ENCODE results near the gene MEIS2. TPM values are rescaled to one million over a fixed set of nuclear protein-coding genes. Genes with fewer than 3 reads are reported as not detected.

MEIS2 gene
- total RNA-seq, 1 donor from 2014 or later, result 6.7 TPM

DNA sequence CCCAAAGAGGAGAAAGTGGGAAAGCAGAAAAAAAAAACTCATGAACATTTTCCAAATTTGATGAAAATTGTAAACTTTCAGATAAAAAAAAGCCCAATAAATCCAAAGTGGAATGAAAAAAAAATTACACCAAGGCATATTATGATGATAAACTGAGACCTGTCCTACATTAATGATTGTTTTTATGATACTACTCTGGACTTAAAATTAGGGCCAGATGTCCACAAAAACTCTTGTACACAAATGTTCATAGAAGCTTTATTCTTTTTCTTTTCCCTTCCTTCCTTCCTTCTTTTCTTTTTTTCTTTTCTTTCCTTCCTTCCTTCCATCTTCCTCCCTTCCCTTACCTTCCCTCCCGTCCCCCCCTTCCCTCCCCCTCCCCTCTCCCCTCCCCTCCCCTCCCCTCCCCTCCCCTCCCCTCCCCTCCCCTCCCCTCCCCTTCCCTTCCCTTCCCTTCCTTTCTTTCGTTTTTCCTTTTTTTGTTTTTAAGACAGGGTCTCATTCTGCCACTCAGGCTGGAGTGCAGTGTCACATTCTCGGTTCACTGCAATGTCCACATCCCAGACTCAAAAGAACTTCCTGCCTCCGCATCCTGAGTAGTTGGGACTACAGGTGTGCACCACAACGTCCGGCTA, 243.9 kb downstream of the MEIS2 start:
- H3K4me3 ChIP-seq (ENCODE audit: low read depth, low read length), result no peak overlapping the region
- H3K27me3 ChIP-seq (ENCODE audit: control insufficient read depth, insufficient read depth, low read length), result no peaks in the 10 kb centered on the region
- H3K36me3 ChIP-seq (ENCODE audit: control insufficient read depth, insufficient read depth, low read length), result no peaks in the 10 kb centered on the region
- TF ChIP-seq, protein P1, sequence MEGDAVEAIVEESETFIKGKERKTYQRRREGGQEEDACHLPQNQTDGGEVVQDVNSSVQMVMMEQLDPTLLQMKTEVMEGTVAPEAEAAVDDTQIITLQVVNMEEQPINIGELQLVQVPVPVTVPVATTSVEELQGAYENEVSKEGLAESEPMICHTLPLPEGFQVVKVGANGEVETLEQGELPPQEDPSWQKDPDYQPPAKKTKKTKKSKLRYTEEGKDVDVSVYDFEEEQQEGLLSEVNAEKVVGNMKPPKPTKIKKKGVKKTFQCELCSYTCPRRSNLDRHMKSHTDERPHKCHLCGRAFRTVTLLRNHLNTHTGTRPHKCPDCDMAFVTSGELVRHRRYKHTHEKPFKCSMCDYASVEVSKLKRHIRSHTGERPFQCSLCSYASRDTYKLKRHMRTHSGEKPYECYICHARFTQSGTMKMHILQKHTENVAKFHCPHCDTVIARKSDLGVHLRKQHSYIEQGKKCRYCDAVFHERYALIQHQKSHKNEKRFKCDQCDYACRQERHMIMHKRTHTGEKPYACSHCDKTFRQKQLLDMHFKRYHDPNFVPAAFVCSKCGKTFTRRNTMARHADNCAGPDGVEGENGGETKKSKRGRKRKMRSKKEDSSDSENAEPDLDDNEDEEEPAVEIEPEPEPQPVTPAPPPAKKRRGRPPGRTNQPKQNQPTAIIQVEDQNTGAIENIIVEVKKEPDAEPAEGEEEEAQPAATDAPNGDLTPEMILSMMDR (IDR thresholded peaks at IDR 0.05; ENCODE audit: insufficient read depth, low read length, poor library complexity, severe bottlenecking), result no peak
- DNase-seq (ENCODE audit: low read depth), result no peak

DNA sequence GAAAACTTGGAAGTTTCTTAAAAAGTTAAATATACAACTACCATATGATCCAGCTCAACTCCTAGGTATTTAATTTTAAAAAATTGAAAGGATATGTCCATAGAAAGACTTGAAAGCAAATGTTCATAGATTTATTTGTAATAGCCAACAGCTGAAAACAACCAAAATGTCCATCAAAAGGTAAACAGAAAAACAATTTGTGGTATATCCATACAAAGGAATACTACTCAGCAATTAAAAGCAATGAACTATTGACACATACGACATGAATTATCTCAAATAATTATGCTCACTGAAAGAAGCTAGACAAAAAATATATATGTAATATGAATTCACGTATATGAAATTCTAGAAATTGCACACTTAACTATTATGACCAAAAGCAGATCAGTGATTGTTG, 249.5 kb downstream of the MEIS2 start:
- Histone ChIP-seq H3K27me3 (ENCODE audit: control insufficient read depth, insufficient read depth, low read length) (no peaks in the 10 kb centered on the region), H3K36me3 (ENCODE audit: control insufficient read depth, insufficient read depth, low read length) (no peaks in the 10 kb centered on the region), H3K4me3 (ENCODE audit: low read depth, low read length) (no peak overlapping the region)
- no peak for DNase-seq (ENCODE audit: low read depth)
- TF ChIP-seq, protein P1 (IDR thresholded peaks at IDR 0.05; ENCODE audit: insufficient read depth, low read length, poor library complexity, severe bottlenecking), result no peak

DNA sequence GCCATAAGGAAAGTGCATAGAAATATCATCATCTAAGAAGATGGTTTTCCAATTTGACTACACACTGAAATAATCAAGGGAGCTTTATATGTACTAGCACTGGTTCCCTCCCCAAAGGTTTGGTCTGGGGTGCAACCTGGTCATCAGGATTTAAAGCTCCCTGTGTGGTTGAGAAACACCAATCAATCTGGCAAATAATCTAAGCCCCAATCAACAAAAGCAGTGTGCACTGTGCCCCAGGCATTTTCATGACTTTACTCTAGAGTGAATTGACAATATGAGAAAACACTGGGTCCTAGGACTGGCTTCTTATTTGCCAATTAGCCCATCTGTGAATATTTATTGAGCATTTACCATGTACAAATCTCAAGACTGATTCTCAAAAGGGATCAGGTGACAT, 255.1 kb downstream of the MEIS2 start:
- Histone ChIP-seq H3K27me3 (ENCODE audit: control insufficient read depth, insufficient read depth, low read length) (no peaks in the 10 kb centered on the region), H3K4me3 (ENCODE audit: low read depth, low read length) (no peak overlapping the region), H3K36me3 (ENCODE audit: control insufficient read depth, insufficient read depth, low read length) (no peaks in the 10 kb centered on the region)
- no peak for DNase-seq (ENCODE audit: low read depth)
- TF ChIP-seq, protein P1 (IDR thresholded peaks at IDR 0.05; ENCODE audit: insufficient read depth, low read length, poor library complexity, severe bottlenecking), result no peak

DNA sequence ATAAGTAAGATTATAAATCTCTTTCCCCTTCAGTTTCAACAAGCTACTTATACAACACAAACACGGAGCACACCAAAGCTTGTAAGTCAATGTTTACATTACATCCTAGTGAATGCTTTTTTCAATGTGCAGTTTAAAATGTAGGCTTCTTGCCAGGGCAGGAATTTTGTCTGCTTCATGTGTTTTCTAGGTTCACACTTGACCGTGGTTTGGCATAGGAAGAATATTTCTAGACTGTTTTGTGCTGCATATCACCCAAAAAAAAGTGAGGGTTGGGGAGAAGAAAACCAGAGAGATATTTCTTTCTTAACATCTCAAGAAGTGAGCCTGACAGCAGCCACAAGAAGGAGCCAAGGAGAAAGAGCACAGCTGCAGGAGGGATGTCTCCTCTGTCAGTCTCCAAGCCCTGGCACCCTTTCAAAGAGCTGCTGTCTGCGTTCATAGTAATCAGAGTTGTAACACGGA, 255.8 kb downstream of the MEIS2 start:
- no peaks in the 10 kb centered on the region for H3K36me3 ChIP-seq (ENCODE audit: control insufficient read depth, insufficient read depth, low read length)
- no peak overlapping the region for H3K4me3 ChIP-seq (ENCODE audit: low read depth, low read length)
- DNase-seq (ENCODE audit: low read depth), result no peak
- TF ChIP-seq, protein P1 (IDR thresholded peaks at IDR 0.05; ENCODE audit: insufficient read depth, low read length, poor library complexity, severe bottlenecking), result no peak
- H3K27me3 ChIP-seq (ENCODE audit: control insufficient read depth, insufficient read depth, low read length), result no peaks in the 10 kb centered on the region

DNA sequence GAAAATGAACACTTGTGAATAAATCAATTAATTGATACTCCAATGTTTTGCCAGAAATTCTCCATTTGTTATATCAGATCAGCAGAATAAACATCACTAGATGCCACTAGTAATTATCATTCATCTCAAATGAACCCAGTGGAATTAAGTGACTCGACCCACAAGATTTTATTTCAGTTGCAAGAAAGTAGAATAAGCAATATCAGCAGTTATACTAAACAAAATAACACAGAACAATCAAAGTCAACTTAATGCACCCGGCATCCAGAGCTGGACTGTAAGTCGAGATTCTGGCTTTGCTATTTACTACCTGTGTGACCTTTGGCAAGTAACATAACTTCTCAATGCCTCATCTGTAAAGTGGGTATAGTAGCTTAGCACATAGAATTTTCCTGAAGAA, 256.5 kb downstream of the MEIS2 start:
- no peaks in the 10 kb centered on the region for H3K36me3 ChIP-seq (ENCODE audit: control insufficient read depth, insufficient read depth, low read length)
- no peak overlapping the region for H3K4me3 ChIP-seq (ENCODE audit: low read depth, low read length)
- DNase-seq (ENCODE audit: low read depth), result no peak
- TF ChIP-seq, protein P1 (IDR thresholded peaks at IDR 0.05; ENCODE audit: insufficient read depth, low read length, poor library complexity, severe bottlenecking), result no peak
- no peaks in the 10 kb centered on the region for H3K27me3 ChIP-seq (ENCODE audit: control insufficient read depth, insufficient read depth, low read length)

DNA sequence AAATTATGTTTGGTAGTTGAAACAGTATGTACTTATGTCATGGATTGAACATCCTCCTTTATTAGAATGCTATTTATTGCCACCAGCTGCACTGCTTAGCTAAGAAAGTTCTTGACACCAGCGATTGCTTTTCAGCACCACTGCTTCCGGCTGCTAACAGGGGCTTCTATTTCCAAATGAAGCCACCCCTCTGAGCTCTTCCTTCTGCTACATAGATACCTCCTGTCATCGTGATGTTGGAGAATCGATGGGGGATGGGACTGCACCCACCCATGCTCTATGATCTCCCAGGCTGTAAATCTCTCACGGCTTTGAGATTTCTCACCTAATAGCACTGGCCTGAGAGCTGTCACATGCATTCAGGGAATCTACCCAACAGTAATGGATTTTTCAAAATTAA, 259.2 kb downstream of the MEIS2 start:
- H3K4me3 ChIP-seq (ENCODE audit: low read depth, low read length), result no peak overlapping the region
- no peaks in the 10 kb centered on the region for H3K27me3 ChIP-seq (ENCODE audit: control insufficient read depth, insufficient read depth, low read length)
- H3K36me3 ChIP-seq (ENCODE audit: control insufficient read depth, insufficient read depth, low read length), result no peaks in the 10 kb centered on the region
- TF ChIP-seq, protein P1 (IDR thresholded peaks at IDR 0.05; ENCODE audit: insufficient read depth, low read length, poor library complexity, severe bottlenecking), result no peak
- no peak for DNase-seq (ENCODE audit: low read depth)

Data from kidney epithelial cell (primary cell).